GM12892 (cell line): ENCODE results near the gene HMCN2.

Experiments used
- POLR2A ChIP-seq: IDR thresholded peaks from 2 replicates; pipeline ENCODE4 v1.6.1; 2011; ENCODE audit warnings: low read depth, low read length, control low read depth
- POLR2AphosphoS5 ChIP-seq: IDR thresholded peaks from 2 replicates; pipeline ENCODE4 v1.6.1; 2011; ENCODE audit warnings: low read depth, low read length, control low read depth
- TAF1 ChIP-seq: IDR thresholded peaks from 2 replicates; pipeline ENCODE4 v1.6.1; 2011; ENCODE audit warnings: low read depth, mild to moderate bottlenecking, control low read depth, low read length, borderline replicate concordance

GRCh38 chr9:130478152-130478551 lies 212.6 kb downstream of the HMCN2 start:
- TF ChIP-seq POLR2AphosphoS5, result no peak
- TF ChIP-seq POLR2A, result no peak
- no peak for TF ChIP-seq TAF1
